ENCODE results near the gene HOXB4. TPM values are rescaled to one million over a fixed set of nuclear protein-coding genes. Genes with fewer than 3 reads are reported as not detected.

The HOXB4 gene
- total and polyA plus RNA-seq, 3 experiments from 2014 or later: 0.33 to 3.7 (median 3.4) TPM

GRCh38 chr17:48575066-48575582, 3.0 kb downstream of the HOXB4 start:
- H3K9me3 Mint-ChIP-seq: no peaks in the 10 kb centered on the region
- peaks cover 14 to 15% of the 10 kb centered on the region in 2 donors for H3K27me3 Mint-ChIP-seq
- H3K4me3 Mint-ChIP-seq: peak overlapping the region in 2 of 7 donors; percentile 58 to 85
- peaks cover 0 to 16% (median 0%) of the 10 kb centered on the region in 3 donors for H3K36me3 Mint-ChIP-seq
- peaks cover 18 to 35% (median 29%) of the 10 kb centered on the region in 3 donors for H3K4me1 Mint-ChIP-seq
- H3K4me3 ChIP-seq (ENCODE audit: low read length): no peak overlapping the region
- POLR2A ChIA-PET: no interaction called here
- no peak overlapping the region for H3K27ac Mint-ChIP-seq
- H3K9me3 ChIP-seq (ENCODE audit: low read length): no peaks in the 10 kb centered on the region
- DNase-seq: no peak
- H3K36me3 ChIP-seq (ENCODE audit: insufficient read depth, low read length): no peaks in the 10 kb centered on the region
- no peak overlapping the region for H3K27ac ChIP-seq (ENCODE audit: low read depth, low read length)
- H3K4me1 ChIP-seq (ENCODE audit: insufficient read depth, low read length): peaks cover 17% of the 10 kb centered on the region
- H3K27me3 ChIP-seq (ENCODE audit: insufficient read depth, low read length, poor library complexity, severe bottlenecking): peaks cover 19% of the 10 kb centered on the region
- CTCF ChIA-PET: interaction anchor here (0.8 to 1.0 kb wide), 2 partner anchors 44 to 83 kb away, joined by 3 to 4 read pairs; no protein-coding TSS in a partner anchor

- Histone ChIP-seq H3K9me3 (ENCODE audit: low read length) (no peaks in the 10 kb centered on the region), H3K27me3 (ENCODE audit: insufficient read depth, low read length, poor library complexity, severe bottlenecking) (peaks cover 14% of the 10 kb centered on the region), H3K36me3 (ENCODE audit: insufficient read depth, low read length) (no peaks in the 10 kb centered on the region), H3K4me3 (ENCODE audit: low read length) (no peak overlapping the region), H3K4me1 (ENCODE audit: insufficient read depth, low read length) (peaks cover 17% of the 10 kb centered on the region), H3K27ac (ENCODE audit: low read depth, low read length) (no peak overlapping the region)
- Mint-ChIP-seq H3K4me1 (peaks cover 18 to 32% (median 24%) of the 10 kb centered on the region in 3 donors), H3K9me3 (no peaks in the 10 kb centered on the region), H3K4me3 (peak overlapping the region in 1 of 7 donors; percentile 85), H3K36me3 (peaks cover 0 to 16% (median 0%) of the 10 kb centered on the region in 3 donors), H3K27ac (no peak overlapping the region), H3K27me3 (peaks cover 10% of the 10 kb centered on the region in 2 donors)
- no peak for DNase-seq
- POLR2A ChIA-PET: interaction anchor here (0.7 kb wide), 1 partner anchor 235 kb away, joined by 3 read pairs; no protein-coding TSS in a partner anchor
- CTCF ChIA-PET: interaction anchor here (0.8 to 1.0 kb wide), 2 partner anchors 44 to 82 kb away, joined by 3 to 4 read pairs; no protein-coding TSS in a partner anchor
These were observed 3.6 kb downstream of the HOXB4 start for GRCh38 chr17:48574505-48575065.

- CTCF ChIA-PET: no interaction called here
These were observed 6.2 kb downstream of the HOXB4 start for GRCh38 chr17:48571826-48572417.

GRCh38 chr17:48571024-48571818, 6.9 kb downstream of the HOXB4 start:
- peaks cover 0 to 7% of the 10 kb centered on the region in 2 donors for H3K27me3 Mint-ChIP-seq
- H3K4me1 ChIP-seq (ENCODE audit: insufficient read depth, low read length): no peaks in the 10 kb centered on the region
- ChIA-PET POLR2A (no interaction called here), CTCF (no interaction called here)
- no peaks in the 10 kb centered on the region for H3K36me3 ChIP-seq (ENCODE audit: insufficient read depth, low read length)
- no peaks in the 10 kb centered on the region for H3K9me3 Mint-ChIP-seq
- peak in 1 of 5 donors; percentile 17 for DNase-seq
- no peak overlapping the region for H3K4me3 Mint-ChIP-seq
- H3K27ac ChIP-seq (ENCODE audit: low read depth, low read length): no peak overlapping the region
- H3K27me3 ChIP-seq (ENCODE audit: insufficient read depth, low read length, poor library complexity, severe bottlenecking): no peaks in the 10 kb centered on the region
- no peak overlapping the region for H3K27ac Mint-ChIP-seq
- H3K9me3 ChIP-seq (ENCODE audit: low read length): no peaks in the 10 kb centered on the region
- H3K4me1 Mint-ChIP-seq: peaks cover 0 to 8% (median 3%) of the 10 kb centered on the region in 3 donors
- H3K36me3 Mint-ChIP-seq: peaks cover 0 to 12% (median 4%) of the 10 kb centered on the region in 3 donors
- H3K4me3 ChIP-seq (ENCODE audit: low read length): no peak overlapping the region

More at GRCh38 chr17:48571826-48572417, 6.2 kb downstream of the HOXB4 start:
- no peak overlapping the region for H3K27ac ChIP-seq (ENCODE audit: low read depth, low read length)
- DNase-seq: no peak
- Mint-ChIP-seq H3K4me1 (peaks cover 0 to 11% (median 3%) of the 10 kb centered on the region in 3 donors), H3K4me3 (peak overlapping the region in 1 of 7 donors; percentile 66), H3K27ac (no peak overlapping the region), H3K9me3 (no peaks in the 10 kb centered on the region), H3K27me3 (peaks cover 0 to 7% of the 10 kb centered on the region in 2 donors), H3K36me3 (peaks cover 0 to 12% (median 4%) of the 10 kb centered on the region in 3 donors)
- POLR2A ChIA-PET: no interaction called here
- no peaks in the 10 kb centered on the region for H3K27me3 ChIP-seq (ENCODE audit: insufficient read depth, low read length, poor library complexity, severe bottlenecking)
- peaks cover 3% of the 10 kb centered on the region for H3K4me1 ChIP-seq (ENCODE audit: insufficient read depth, low read length)
- no peak overlapping the region for H3K4me3 ChIP-seq (ENCODE audit: low read length)
- H3K9me3 ChIP-seq (ENCODE audit: low read length): no peaks in the 10 kb centered on the region
- H3K36me3 ChIP-seq (ENCODE audit: insufficient read depth, low read length): no peaks in the 10 kb centered on the region

- Histone ChIP-seq H3K36me3 (ENCODE audit: insufficient read depth, low read length) (no peaks in the 10 kb centered on the region), H3K27ac (ENCODE audit: low read depth, low read length) (no peak overlapping the region), H3K9me3 (ENCODE audit: low read length) (no peaks in the 10 kb centered on the region), H3K4me3 (ENCODE audit: low read length) (no peak overlapping the region), H3K27me3 (ENCODE audit: insufficient read depth, low read length, poor library complexity, severe bottlenecking) (no peaks in the 10 kb centered on the region), H3K4me1 (ENCODE audit: insufficient read depth, low read length) (no peaks in the 10 kb centered on the region)
- peaks cover 0 to 3% (median 3%) of the 10 kb centered on the region in 3 donors for H3K4me1 Mint-ChIP-seq
- no peak overlapping the region for H3K27ac Mint-ChIP-seq
- ChIA-PET CTCF (no interaction called here), POLR2A (no interaction called here)
- peaks cover 0 to 7% of the 10 kb centered on the region in 2 donors for H3K27me3 Mint-ChIP-seq
- no peaks in the 10 kb centered on the region for H3K9me3 Mint-ChIP-seq
- no peak overlapping the region for H3K4me3 Mint-ChIP-seq
- H3K36me3 Mint-ChIP-seq: peaks cover 0 to 10% (median 4%) of the 10 kb centered on the region in 3 donors
- peak in 1 of 5 donors; percentile 23 for DNase-seq
These were observed 7.7 kb downstream of the HOXB4 start for GRCh38 chr17:48570325-48571023.

GRCh38 chr17:48569674-48570324, 8.4 kb downstream of the HOXB4 start:
- Mint-ChIP-seq H3K36me3 (peaks cover 0 to 10% (median 4%) of the 10 kb centered on the region in 3 donors), H3K27ac (no peak overlapping the region), H3K27me3 (peaks cover 0 to 8% of the 10 kb centered on the region in 2 donors), H3K9me3 (no peaks in the 10 kb centered on the region), H3K4me3 (no peak overlapping the region), H3K4me1 (peaks cover 0 to 3% (median 3%) of the 10 kb centered on the region in 3 donors)
- ChIA-PET POLR2A (no interaction called here), CTCF (no interaction called here)
- no peak overlapping the region for H3K27ac ChIP-seq (ENCODE audit: low read depth, low read length)
- H3K4me1 ChIP-seq (ENCODE audit: insufficient read depth, low read length): no peaks in the 10 kb centered on the region
- no peaks in the 10 kb centered on the region for H3K9me3 ChIP-seq (ENCODE audit: low read length)
- no peak for DNase-seq
- H3K36me3 ChIP-seq (ENCODE audit: insufficient read depth, low read length): no peaks in the 10 kb centered on the region
- H3K4me3 ChIP-seq (ENCODE audit: low read length): no peak overlapping the region
- no peaks in the 10 kb centered on the region for H3K27me3 ChIP-seq (ENCODE audit: insufficient read depth, low read length, poor library complexity, severe bottlenecking)

GRCh38 chr17:48569240-48569582, 8.9 kb downstream of the HOXB4 start:
- Histone ChIP-seq H3K27ac (ENCODE audit: low read depth, low read length) (no peak overlapping the region), H3K27me3 (ENCODE audit: insufficient read depth, low read length, poor library complexity, severe bottlenecking) (no peaks in the 10 kb centered on the region), H3K9me3 (ENCODE audit: low read length) (no peaks in the 10 kb centered on the region), H3K36me3 (ENCODE audit: insufficient read depth, low read length) (no peaks in the 10 kb centered on the region), H3K4me1 (ENCODE audit: insufficient read depth, low read length) (no peaks in the 10 kb centered on the region), H3K4me3 (ENCODE audit: low read length) (no peak overlapping the region)
- Mint-ChIP-seq H3K4me3 (no peak overlapping the region), H3K27me3 (peaks cover 0 to 11% of the 10 kb centered on the region in 2 donors), H3K27ac (no peak overlapping the region), H3K4me1 (peaks cover 0 to 3% (median 3%) of the 10 kb centered on the region in 3 donors), H3K9me3 (no peaks in the 10 kb centered on the region), H3K36me3 (peaks cover 0 to 10% (median 4%) of the 10 kb centered on the region in 3 donors)
- no peak for DNase-seq
- ChIA-PET POLR2A (no interaction called here), CTCF (no interaction called here)

Measured in CD8-positive, alpha-beta memory T cell (primary cell).